GM18526 (cell line): ENCODE results near the gene NSUN4.
A peak's percentile ranks its signal among the peaks of the same experiment; 100 is the strongest.

ENCODE experiments used
- POLR2A ChIP-seq: IDR thresholded peaks from 3 replicates; pipeline ENCODE4 v1.6.1; 2011; ENCODE audit not compliant: insufficient read length; ENCODE audit errors: extremely low read depth

The NSUN4 gene

DNA sequence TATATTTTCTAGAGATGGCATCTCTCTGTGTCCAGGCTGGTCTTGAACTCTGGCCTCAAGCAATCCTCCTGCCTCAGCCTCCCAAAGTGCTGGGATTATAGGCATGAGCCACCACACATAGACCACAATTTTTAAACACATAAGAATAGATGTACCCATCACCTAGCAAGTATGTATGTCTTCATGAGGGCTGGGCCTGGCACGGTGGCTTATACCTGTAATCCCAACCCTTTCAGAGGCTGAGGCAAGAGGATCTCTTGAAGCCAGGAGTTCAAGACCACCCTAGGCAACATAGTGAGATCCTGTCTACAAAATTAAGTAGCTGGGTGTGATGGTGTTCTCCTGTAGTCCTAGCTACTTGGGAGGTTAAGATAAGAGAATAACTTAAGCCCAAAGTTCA is 23.3 kb upstream of the NSUN4 start:
- no peak for TF ChIP-seq POLR2A

- TF ChIP-seq POLR2A, result peak; percentile 6
Measured at GRCh38 chr1:46331786-46332540, 8.6 kb upstream of the NSUN4 start.

- TF ChIP-seq POLR2A, result peak; percentile 62
Measured at GRCh38 chr1:46333300-46334029, 7.1 kb upstream of the NSUN4 start.

DNA sequence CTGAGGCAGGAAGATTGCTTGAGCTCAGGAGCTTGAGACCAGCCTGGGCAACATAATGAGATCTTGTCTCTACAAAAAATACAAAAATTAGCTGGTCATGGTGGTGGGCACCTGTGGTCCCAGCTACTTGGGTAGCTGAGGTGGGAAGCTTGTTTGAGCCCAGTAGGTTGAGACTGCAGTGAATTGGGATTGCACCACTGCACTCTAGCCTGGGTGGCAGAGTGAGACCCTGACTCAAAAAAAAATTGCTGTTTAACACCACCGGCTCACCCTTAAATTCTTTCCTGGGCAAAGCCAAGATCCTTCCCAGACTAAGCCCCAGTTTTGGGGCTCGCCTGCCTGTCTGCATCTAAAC is 6.6 kb upstream of the NSUN4 start:
- TF ChIP-seq POLR2A, result no peak

DNA sequence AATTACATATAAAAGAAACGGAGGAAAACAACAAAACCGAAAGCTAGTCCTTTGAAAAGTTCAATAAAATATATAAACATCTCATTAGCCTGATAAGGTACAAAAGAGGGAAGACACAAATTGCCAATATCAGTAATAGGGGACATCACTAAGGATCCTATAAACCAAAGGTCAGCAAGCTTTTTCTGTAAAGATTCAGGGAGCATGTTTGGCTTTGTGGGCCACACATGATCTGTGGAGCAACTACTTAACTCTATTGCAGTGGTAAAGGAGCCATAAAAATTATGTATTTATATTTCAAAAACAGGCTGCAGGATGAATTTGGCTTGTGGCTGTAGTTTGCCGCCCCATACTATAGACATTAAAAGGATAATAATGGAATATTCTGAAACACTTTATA is 5.5 kb upstream of the NSUN4 start:
- TF ChIP-seq POLR2A, result no peak

GRCh38 chr1:46341222-46342083 is 846 bp downstream of the NSUN4 start:
- TF ChIP-seq POLR2A, result no peak

- TF ChIP-seq POLR2A, result no peak
Measured at GRCh38 chr1:46342084-46342656, 1.6 kb downstream of the NSUN4 start.

- no peak for TF ChIP-seq POLR2A
Measured at GRCh38 chr1:46342677-46343350, 2.2 kb downstream of the NSUN4 start.

DNA sequence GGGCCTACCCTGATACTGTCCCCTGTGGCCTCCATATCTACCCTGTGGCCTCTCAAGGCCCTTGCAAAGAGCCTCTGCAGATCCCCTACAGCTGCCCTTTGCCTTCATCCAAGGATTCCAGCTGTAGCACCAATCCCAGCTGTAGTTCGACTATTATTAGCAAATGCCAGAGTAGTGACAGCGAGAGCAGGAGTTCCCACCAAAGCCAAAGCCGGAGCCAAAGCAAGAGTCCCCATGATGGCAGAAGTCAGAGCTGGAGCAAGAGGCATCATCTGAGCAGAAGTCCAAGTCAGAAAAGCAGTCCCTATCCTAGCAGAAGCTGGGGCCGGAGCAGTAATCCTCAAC is 2.7 kb downstream of the NSUN4 start:
- TF ChIP-seq POLR2A, result no peak

GRCh38 chr1:46343705-46344104 is 3.1 kb downstream of the NSUN4 start:
- TF ChIP-seq POLR2A, result no peak

DNA sequence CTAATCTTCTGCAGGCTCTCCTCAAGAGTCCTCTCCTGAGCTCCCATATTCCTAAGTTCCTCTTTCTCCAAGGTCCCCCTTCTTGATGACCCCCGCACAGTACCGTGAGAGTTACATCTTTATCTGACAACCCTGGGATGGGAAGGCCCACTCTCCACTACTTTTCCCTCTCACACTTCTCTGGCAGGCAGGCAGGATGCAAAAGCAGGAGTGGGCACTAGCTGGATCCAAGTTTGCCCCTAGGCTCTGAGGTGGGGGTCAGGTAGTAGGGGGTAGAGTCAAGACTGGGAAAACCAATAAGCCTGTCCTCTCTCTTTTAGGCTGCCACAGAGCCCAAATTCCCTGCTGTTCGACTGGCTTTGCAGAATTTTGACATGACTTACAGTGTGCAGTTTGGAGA is 3.9 kb downstream of the NSUN4 start:
- no peak for TF ChIP-seq POLR2A

DNA sequence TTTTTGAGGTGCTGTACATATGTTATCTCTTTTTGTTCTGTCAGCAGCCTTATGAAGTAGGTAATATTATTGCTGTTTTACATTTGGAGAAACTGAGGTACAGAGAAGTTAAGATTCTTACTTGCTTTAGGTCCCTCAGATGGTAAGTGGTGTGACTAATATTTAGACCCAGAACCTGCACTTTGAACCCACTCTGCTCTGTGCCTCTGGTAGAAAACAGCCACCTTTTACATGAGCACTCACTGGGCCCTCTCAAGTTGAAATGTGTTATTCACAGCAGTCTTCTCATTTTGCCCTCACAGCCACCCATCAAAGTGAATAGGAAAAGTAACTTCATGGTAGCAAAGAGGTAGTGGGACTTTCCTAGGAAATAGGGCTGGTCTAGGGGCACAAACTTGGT is 4.7 kb downstream of the NSUN4 start:
- TF ChIP-seq POLR2A, result no peak

- TF ChIP-seq POLR2A, result no peak
Measured at GRCh38 chr1:46352363-46352762, 11.8 kb downstream of the NSUN4 start.

DNA sequence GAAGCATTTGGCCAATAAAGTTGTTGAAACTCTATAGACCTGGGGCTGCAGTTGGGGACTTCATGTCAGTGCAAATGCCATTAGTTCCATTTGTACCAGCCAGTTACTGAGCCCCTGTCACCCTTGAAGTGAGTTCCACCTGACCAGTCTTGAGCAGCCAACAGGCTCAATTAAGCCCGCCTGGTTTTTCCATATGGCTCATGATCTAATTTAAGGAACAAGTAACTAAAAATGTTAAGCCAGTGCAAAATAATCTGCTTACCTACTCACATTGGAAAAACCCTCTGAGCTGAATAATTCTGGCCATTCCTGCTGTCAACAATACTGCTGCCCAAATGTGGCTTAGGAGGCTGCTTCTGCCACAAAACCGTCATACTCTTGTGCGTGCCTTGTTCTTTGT is 21.6 kb downstream of the NSUN4 start:
- TF ChIP-seq POLR2A, result no peak

GRCh38 chr1:46363121-46363520 is 22.5 kb downstream of the NSUN4 start:
- no peak for TF ChIP-seq POLR2A
